Measurements from ENCODE around the gene BBS9. TPM values are rescaled to one million over a fixed set of nuclear protein-coding genes. Genes with fewer than 3 reads are reported as not detected.

Gene BBS9
- total and polyA plus RNA-seq, 9 of the 15 experiments (the other 6 are each of a cell fraction or from before 2014, with no cell fraction given): 0.77 to 3.3 (median 2.4) TPM

- TF ChIP-seq, protein P1, sequence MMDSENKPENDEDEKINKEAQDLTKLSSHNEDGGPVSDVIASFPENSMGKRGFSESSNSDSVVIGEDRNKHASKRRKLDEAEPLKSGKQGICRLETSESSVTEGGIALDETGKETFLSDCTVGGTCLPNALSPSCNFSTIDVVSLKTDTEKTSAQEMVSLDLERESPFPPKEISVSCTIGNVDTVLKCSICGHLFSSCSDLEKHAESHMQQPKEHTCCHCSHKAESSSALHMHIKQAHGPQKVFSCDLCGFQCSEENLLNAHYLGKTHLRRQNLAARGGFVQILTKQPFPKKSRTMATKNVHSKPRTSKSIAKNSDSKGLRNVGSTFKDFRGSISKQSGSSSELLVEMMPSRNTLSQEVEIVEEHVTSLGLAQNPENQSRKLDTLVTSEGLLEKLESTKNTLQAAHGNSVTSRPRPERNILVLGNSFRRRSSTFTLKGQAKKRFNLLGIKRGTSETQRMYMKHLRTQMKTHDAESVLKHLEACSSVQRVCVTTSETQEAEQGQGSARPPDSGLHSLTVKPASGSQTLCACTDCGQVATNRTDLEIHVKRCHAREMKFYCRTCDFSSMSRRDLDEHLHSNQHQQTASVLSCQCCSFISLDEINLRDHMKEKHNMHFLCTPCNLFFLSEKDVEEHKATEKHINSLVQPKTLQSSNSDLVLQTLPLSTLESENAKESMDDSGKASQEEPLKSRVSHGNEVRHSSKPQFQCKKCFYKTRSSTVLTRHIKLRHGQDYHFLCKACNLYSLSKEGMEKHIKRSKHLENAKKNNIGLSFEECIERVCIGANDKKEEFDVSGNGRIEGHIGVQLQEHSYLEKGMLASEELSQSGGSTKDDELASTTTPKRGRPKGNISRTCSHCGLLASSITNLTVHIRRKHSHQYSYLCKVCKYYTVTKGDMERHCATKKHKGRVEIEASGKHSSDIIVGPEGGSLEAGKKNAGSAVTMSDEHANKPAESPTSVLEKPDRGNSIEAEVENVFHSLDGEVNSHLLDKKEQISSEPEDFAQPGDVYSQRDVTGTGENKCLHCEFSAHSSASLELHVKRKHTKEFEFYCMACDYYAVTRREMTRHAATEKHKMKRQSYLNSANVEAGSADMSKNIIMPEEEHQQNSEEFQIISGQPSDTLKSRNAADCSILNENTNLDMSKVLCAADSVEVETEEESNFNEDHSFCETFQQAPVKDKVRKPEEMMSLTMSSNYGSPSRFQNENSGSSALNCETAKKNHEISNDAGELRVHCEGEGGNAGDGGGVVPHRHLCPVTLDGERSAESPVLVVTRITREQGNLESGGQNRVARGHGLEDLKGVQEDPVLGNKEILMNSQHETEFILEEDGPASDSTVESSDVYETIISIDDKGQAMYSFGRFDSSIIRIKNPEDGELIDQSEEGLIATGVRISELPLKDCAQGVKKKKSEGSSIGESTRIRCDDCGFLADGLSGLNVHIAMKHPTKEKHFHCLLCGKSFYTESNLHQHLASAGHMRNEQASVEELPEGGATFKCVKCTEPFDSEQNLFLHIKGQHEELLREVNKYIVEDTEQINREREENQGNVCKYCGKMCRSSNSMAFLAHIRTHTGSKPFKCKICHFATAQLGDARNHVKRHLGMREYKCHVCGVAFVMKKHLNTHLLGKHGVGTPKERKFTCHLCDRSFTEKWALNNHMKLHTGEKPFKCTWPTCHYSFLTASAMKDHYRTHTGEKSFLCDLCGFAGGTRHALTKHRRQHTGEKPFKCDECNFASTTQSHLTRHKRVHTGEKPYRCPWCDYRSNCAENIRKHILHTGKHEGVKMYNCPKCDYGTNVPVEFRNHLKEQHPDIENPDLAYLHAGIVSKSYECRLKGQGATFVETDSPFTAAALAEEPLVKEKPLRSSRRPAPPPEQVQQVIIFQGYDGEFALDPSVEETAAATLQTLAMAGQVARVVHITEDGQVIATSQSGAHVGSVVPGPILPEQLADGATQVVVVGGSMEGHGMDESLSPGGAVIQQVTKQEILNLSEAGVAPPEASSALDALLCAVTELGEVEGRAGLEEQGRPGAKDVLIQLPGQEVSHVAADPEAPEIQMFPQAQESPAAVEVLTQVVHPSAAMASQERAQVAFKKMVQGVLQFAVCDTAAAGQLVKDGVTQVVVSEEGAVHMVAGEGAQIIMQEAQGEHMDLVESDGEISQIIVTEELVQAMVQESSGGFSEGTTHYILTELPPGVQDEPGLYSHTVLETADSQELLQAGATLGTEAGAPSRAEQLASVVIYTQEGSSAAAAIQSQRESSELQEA (IDR thresholded peaks at IDR 0.05; ENCODE audit: low read depth): no peak
- no peak for TF ChIP-seq TSHZ1 (CRISPR knock-in tag; IDR thresholded peaks at IDR 0.05)
- no peak for TF ChIP-seq PYGO2 (tag; IDR thresholded peaks at IDR 0.05)
- TF ChIP-seq CREB3 (tag; conservative IDR thresholded peaks at IDR 0.05; ENCODE audit: low read depth): no peak
- TF ChIP-seq, protein P2, sequence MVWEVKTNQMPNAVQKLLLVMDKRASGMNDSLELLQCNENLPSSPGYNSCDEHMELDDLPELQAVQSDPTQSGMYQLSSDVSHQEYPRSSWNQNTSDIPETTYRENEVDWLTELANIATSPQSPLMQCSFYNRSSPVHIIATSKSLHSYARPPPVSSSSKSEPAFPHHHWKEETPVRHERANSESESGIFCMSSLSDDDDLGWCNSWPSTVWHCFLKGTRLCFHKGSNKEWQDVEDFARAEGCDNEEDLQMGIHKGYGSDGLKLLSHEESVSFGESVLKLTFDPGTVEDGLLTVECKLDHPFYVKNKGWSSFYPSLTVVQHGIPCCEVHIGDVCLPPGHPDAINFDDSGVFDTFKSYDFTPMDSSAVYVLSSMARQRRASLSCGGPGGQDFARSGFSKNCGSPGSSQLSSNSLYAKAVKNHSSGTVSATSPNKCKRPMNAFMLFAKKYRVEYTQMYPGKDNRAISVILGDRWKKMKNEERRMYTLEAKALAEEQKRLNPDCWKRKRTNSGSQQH (CRISPR knock-in tag; IDR thresholded peaks at IDR 0.05): no peak
- TF ChIP-seq MEF2D (tag; conservative IDR thresholded peaks at IDR 0.05; ENCODE audit: low read depth): no peak
- TF ChIP-seq ZBTB17 (CRISPR knock-in tag; IDR thresholded peaks at IDR 0.05): no peak
- no peak for TF ChIP-seq THAP12 (CRISPR knock-in tag; IDR thresholded peaks at IDR 0.05)
Measured at GRCh38 chr7:33339074-33339790, 209.9 kb downstream of the BBS9 start (continued).

All from K562 (cell line).